HG02938 (cell line): ENCODE measurements around the gene EHD1.

Source experiments
- ATAC-seq: cut with Tn5 transposase; IDR thresholded peaks from one replicate; pipeline ENCODE4 v1.9.1; 2021; ENCODE audit warnings: mild to moderate bottlenecking, moderate library complexity; ENCODE audit not compliant: unreplicated experiment

The EHD1 gene

DNA sequence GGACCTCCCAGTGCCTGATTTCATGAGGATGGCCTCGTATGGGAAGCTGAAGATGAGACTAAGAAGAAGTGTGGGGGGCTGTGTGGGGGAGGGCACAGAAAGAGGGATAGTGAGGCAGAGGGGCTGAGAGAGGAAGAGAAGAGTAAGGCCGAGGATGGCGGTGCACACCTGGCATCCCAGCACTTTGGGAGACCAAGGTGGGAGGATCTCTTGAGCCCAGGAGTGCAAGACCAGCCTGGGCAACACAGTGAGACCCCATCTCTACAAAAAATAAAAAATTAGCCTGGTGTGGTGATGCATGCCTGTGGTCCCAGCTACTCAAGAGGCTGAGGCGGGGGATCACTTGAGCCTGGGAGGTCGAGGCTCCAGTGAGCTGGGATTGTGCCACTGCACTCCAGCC, 13.5 kb upstream of the EHD1 start:
- no peak for ATAC-seq

- no peak for ATAC-seq
These were observed 12.9 kb upstream of the EHD1 start for GRCh38 chr11:64891215-64891848.

- no peak for ATAC-seq
These were observed 12.1 kb upstream of the EHD1 start for GRCh38 chr11:64890522-64890939.

DNA sequence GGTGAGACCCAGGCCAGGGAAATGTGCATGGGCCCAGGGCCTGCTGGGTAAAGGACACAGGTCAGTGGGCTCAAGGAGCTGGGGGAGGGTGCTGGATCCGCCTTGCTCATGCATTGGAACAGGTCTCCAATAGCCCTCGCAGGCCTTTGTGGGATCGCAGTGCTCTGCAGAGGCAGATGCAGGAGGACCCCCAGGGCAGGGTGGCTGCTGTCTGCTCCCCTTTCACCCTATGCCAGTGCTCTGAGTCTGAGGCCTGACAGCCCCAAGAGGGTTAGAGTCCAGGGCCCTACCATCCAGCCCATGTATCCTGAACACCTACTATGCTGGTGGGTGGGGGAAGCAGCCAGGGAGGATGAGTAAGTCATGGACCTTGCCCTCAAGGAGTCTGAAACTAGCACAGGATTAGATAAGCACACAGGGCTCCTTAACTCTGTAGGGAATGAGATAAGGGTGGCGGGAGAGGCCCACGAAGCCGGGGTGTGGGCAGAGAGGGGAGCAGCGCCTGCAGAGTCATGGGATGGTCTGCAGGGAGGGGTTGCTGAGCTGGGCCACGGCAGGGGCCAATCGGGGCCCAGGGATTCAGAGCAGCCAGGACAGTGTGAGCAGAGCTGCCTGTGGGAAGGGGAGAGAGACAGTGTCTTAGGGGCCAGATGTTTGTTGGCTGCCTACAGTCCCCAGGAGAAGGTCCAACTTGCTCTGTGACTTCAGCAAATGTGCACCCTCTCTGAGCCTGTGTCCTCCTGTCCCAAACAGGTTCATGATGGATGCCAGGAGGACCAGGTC, 10.5 kb upstream of the EHD1 start:
- no peak for ATAC-seq

GRCh38 chr11:64888406-64888728, 9.9 kb upstream of the EHD1 start:
- ATAC-seq: no peak

- ATAC-seq: no peak
These were observed 9.5 kb upstream of the EHD1 start for GRCh38 chr11:64887757-64888405.

- ATAC-seq: no peak
These were observed 8.9 kb upstream of the EHD1 start for GRCh38 chr11:64887234-64887756.

- no peak for ATAC-seq
These were observed 7.2 kb upstream of the EHD1 start for GRCh38 chr11:64885367-64886286.

DNA sequence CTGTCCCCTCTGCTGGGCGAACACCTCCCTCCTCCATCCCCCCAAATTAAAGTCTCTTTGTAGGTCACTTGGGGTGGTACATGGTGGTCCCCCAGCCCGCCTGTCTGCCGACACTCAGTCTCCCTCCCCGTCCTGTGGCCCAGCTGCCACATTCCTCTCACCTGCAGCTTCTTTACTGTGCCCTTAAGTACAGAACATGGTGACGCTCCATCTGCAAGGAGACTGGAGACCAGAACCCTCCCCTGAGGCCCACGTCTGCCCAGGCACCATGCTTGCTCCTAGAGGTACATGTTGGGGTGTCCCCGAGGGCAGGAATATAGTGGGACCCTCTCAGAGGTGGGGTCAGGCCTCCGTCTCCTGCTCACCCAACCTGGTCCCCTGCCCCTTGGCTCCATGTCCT, 5.6 kb upstream of the EHD1 start:
- ATAC-seq: no peak

- no peak for ATAC-seq
These were observed 5.2 kb upstream of the EHD1 start for GRCh38 chr11:64883575-64883974.

DNA sequence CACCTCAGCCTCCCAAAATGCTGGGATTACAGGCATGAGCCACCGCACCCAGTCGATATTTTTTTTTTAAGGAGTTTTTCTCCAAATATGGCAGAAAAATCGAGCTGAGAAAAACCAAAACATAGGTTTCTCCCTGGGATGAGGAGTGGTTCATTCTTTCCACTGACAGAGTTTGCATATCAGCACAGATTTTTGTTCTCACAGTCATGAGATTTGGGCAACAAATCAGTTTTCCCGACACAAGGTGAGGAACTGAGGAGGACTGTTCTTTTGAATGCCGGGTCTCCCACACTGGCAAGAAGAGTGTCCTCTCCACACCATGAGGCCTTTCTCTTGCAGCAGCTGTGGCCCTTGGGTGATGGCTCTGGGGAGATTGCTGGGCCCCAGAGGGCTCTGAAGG, 3.8 kb upstream of the EHD1 start:
- ATAC-seq: no peak

DNA sequence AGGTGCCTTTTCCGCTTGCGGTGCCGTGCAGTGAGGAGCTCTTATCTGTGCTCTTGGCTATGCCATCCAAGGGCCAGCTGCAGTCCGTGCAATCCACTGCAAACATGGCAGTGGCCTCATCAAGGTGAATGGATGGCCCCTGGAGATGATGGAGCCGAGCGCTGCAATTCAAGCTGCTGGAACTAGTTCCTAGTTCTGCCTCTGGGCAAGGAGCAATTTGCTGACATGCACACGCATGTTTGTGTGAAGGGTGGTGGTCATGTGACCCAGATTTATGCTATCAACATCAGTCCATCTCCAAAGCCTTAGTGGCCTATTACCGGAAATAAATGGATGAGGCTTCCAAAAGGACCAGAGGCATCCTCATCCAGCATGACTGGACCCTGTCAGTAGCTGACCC, 3.1 kb upstream of the EHD1 start:
- ATAC-seq: no peak

- ATAC-seq: no peak
These were observed 2.0 kb upstream of the EHD1 start for GRCh38 chr11:64880240-64881001.

GRCh38 chr11:64879244-64879900, 951 bp upstream of the EHD1 start:
- ATAC-seq: no peak

DNA sequence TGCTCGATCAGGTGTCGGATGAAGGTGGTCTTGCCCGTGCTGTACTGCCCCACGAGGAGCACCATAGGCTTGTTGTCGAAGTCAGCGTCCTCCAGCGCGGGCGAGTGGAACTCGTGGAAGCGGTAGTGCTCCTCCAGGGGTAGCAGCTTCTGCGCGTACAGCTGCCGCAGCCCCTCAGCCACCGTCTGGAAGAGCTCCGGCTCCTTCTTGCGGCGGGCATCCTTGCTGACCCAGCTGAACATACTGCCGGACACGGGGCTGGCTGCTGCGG, 263 bp downstream of the EHD1 start:
- peak; percentile 24 for ATAC-seq

GRCh38 chr11:64877390-64878222, 815 bp downstream of the EHD1 start:
- ATAC-seq: peak; percentile 2

DNA sequence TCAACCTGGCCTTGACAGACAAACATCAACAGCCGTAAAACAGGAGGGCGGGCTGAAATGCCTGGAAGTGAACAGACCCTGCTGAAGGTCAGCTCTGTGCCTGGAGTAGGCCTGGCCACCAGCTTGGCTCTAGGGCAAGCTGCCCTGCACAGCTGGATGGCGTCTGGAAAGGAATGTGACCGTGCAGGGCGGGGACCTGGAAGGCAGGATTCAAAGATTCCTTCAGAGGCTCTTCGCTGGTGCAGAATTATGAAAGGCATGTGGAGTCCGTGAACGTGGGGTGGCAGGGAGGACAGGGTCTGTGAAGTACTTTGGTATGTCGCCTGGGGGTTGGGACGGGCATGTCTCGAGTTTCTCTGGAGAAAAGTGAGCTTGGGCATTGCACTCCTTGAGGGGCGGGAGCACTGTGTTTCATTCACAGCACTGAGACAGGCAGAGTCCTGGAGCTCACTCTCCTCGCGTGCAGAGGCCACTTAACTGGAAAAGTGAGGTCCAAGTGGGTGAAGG, 1.5 kb downstream of the EHD1 start:
- no peak for ATAC-seq

- ATAC-seq: no peak
These were observed 2.1 kb downstream of the EHD1 start for GRCh38 chr11:64876229-64876750.
